Right lung (tissue), 5 donors: ENCODE measurements around the gene C11orf16. TPM values are rescaled to one million over a fixed set of nuclear protein-coding genes. Genes with fewer than 3 reads are reported as not detected.
"Not testable (repeated sequence)": the region's sequence is repeated elsewhere in the genome, so short reads cannot be mapped to it uniquely, and the experiment has no call there.

Experiments used
- DNase-seq, 2 donors: peaks; one replicate each; pipeline ENCODE4 v3.0.0-alpha.2; 2013
- polyA plus RNA-seq, 5 donors: library from polyadenylated mRNA; unstranded; fragments of 120-200 nt; gene quantifications; one replicate each; pipeline versions ENCODE4 v1.2.1 to v1.2.3, GENCODE V29; 2013; ENCODE audit warnings: inconsistent platforms in 1 of 5, low replicate concordance in 1 of 5; ENCODE audit not compliant: insufficient read length in 5 of 5, insufficient read depth in 1 of 5

The C11orf16 gene
- polyA plus RNA-seq, 5 donors, result 1.7 to 6.9 (median 5.3) TPM

DNA sequence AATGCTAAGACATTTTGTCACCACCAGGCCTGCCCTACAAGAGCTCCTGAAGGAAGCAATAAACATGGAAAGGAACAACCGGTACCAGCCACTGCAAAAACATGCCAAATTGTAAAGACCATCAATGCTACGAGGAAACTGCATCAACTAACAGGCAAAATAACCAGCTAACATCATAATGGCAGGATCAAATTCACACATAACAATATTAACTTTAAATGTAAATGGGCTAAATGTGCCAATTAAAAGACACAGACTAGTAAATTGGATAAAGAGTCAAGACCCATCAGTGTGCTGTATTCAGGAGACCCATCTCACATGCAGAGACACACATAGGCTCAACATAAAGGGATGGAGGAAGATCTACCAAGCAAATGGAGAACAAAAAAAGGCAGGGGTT, 41.6 kb downstream of the C11orf16 start:
- not testable (repeated sequence) for DNase-seq

DNA sequence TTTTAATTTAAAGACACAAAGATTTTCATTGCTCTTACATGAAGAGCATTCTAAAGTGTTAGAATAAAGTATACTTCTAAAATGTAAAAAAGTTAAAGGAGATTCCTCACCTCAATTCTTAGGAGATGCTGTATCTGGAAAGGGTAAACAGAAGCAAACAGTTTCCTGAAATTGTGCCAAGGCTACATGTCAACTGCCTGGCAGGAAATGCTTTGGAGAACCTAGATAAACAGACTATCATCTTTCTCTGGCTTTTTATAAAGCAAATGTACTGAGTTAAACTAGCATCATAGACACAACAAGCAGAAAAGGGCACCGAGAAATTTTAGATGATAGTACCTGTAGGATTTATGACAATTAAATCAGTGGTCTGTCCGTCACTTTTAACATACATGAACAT, 46.4 kb downstream of the C11orf16 start:
- no peak for DNase-seq

DNA sequence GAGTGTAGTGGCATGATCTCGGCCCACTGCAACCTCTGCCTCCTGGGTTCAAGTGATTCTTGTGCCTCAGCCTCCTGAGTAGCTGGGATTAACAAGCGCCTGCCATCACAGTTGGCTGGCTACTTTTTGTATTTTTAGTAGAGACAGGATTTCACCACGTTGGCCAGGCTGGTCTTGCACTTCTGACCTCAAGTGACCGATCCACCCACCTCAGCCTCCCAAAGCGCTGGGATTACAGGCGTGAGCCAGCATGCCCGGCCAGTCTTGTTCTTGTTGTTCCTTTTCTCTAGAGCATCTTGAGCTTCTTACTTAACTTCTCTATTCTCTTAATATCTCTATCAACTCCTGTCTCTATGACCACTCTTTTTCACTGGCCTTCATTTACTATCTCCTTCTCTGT, 51.2 kb downstream of the C11orf16 start:
- not testable (repeated sequence) for DNase-seq

DNA sequence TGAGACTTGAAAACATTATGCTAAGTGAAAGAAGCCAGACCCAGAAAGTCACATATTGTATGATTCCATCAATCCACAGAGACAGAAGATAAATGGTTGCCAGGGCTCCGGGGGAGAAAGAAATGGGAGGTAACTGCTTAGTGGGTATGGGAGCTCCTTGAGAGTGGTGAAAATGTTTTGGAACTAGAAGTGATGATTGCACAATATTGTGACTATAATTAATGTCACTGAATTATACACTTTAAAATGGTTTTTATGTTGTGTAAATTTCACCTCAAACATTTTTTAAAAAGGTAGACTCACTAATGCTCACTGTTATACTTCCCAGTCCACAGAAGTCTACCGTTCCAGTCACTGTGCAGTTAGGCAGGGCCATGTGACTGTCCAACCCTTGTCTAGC, 54.0 kb downstream of the C11orf16 start:
- DNase-seq, result no peak

DNA sequence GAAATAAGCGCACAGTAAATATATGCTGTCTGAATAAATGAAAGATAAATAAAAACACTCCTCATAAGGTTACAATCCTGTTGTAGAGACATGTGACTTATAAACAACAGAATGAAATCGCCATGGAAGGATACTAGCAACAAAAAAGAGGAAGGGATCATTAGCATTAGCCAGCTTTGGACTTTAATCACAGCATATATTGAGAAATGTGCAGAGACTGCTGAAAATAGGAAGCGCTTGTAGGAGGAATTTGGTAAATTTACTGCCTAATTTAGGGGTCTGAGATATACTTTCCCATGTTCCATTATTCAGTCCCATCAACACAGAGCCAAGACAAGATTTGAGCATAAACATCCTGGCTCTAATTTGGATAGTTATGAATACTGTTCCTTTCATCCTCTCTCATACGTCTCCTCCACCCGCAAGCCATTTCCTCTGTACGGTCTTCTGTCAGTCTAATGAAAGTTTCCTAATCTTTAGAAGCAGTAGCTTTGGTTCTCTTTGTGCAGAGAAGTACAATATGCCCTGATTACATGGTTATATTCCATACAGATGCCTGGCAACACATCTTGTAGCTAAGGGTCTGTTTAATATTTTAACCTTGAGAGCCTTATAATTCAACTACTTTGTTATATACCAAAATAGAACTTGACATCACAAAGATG, 58.9 kb downstream of the C11orf16 start:
- DNase-seq, result peak; percentile 25 to 49

DNA sequence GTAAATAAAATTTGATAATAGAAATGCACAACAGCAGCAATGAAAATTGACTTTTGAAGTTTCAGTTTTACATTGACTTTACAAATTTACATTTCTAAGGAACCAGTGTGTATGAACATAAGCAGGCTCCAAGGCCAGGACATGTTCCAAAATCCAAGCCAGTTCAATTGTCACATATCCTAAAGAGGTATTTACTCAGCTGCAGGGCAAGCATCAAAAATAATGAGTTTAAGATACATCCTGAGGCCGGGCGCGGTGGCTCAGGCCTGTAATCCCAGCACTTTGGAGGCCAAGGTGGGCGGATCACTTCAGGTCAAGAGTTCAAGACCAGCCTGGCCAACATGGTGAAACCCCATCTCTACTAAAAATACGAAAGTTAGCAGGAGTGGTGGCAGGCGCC, 60.8 kb downstream of the C11orf16 start:
- DNase-seq, result no peak

DNA sequence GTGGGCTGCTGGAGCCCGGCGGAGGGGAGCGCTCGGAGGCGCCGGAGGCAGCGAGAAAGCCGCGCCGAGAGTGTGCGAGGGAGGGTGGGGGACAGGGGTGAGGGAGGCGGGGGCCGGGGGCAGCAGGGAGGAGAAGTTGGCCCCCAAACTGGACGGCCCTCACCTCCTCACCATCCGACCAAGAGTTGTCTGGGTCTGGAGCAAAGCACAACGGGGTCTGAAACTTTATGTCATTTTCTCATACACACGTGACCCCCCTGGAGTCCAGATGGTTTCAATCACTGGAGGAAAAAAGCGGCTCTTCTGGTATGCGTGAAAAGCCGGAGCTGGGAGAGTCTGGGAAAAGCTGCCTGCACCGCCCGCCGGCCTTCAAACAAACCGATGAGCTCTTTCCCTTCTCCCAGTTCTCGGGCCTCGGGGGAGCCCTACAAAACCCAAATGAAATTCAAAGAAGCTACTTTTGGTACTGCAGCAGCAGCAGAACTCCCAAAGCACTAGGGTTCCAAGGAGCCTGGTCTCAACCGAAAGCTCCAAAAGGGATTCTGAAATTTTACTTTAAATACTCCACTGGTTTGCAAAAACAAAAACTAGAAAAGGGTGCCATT, 61.5 kb downstream of the C11orf16 start:
- peak; percentile 91 to 93 for DNase-seq

DNA sequence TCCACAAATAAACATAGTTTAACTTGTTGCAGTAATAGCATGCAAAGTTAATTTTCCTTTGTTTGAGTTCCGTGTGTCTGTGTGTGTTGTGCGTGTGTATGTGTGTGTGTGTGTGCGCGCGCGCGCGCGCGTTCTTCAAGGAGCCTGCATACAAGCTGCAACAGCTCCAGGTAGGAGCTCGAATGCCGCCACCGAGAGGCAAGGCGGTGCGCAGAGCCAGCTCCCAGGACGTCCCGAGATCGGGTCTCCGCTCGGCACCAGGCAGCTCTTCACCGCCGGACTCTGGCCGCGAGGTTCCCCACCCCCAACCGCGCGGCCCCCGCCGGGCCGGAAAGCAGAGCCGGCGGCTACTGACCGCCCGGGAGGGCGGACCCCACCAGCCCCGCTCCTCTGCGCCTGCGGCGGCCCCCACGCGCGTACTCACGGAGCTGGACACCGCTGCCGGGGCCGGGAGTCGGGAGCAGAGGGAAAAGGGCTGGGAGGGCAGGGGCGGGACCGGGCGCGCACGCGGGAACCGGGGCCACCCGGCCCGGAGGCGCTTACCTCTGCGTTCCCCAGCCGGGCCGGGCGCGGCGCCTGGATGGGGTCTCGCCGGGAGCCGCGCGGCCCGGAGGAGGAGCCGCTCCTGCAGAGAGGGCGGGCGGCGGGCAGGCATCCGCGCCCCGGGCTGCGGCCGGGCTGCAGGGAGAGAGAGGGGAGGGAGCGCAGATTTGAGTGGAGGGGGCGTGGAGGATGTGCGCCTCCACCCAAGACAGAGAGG, 62.2 kb downstream of the C11orf16 start:
- DNase-seq, result peak; percentile 65 to 79

Other genes starting within 250 kb of the C11orf16 start
- gene AKIP1, start 21.8 kb downstream of the C11orf16 start, polyA plus RNA-seq, result 10 to 100 TPM; 19.0 to 25.7 (median 23.1) TPM
- gene ASCL3, start 10.1 kb upstream of the C11orf16 start, polyA plus RNA-seq, result under 1 TPM in 4 of 5 donors, not detected in 1; 0.22 to 0.38 (median 0.25) TPM
- 10 to 100 TPM; 47.2 to 57.9 (median 50.4) TPM for gene TMEM9B, start 31.5 kb upstream of the C11orf16 start, polyA plus RNA-seq
- 1 to 10 TPM; 2.4 to 3.9 (median 2.5) TPM for gene NRIP3, start 71.1 kb upstream of the C11orf16 start, polyA plus RNA-seq
- gene SCUBE2, start 158.7 kb upstream of the C11orf16 start, polyA plus RNA-seq, result 10 to 100 TPM; 30.7 to 52.9 (median 43.1) TPM